PFSK-1 (cell line): ENCODE results near the gene TDRD3.

Experiments
- FOXP2 ChIP-seq: optimal IDR thresholded peaks from 2 replicates; pipeline ENCODE3; 2011; ENCODE audit warnings: borderline replicate concordance, control low read depth, inconsistent platforms; ENCODE audit not compliant: insufficient read depth; ENCODE audit errors: extremely low read length, extremely low read depth
- POLR2AphosphoS5 ChIP-seq: IDR thresholded peaks from 2 replicates; pipeline ENCODE4 v1.6.1; 2012; ENCODE audit warnings: low read depth, mild to moderate bottlenecking, control low read depth, low read length, moderate library complexity
- REST ChIP-seq, 2 experiments: IDR thresholded peaks; 2 replicates each; pipeline versions ENCODE4 v1.6.1 to v1.8.0; 2011 to 2012; ENCODE audit warnings: low read depth in 2 of 2, low read length in 2 of 2, control low read depth in 1 of 2, inconsistent platforms in 1 of 2, mild to moderate bottlenecking in 1 of 2, moderate library complexity in 1 of 2; ENCODE audit not compliant: insufficient read depth in 1 of 2
- SIN3A ChIP-seq: IDR thresholded peaks from 2 replicates; pipeline ENCODE4 v1.6.1; 2012; ENCODE audit warnings: mild to moderate bottlenecking, low read length, moderate library complexity, borderline replicate concordance; ENCODE audit not compliant: insufficient read depth
- TAF1 ChIP-seq: IDR thresholded peaks from 2 replicates; pipeline ENCODE4 v1.6.1; 2012; ENCODE audit warnings: low read length, control low read depth, borderline replicate concordance; ENCODE audit not compliant: insufficient read depth

- no peak for TF ChIP-seq TAF1
- TF ChIP-seq FOXP2 = no peak
- no peak for TF ChIP-seq SIN3A
- TF ChIP-seq REST (IDR thresholded peaks at IDR 0.05; ENCODE audit: insufficient read depth in 1 of 2, low read depth in 2 of 2, low read length in 2 of 2) = no peak
- TF ChIP-seq POLR2AphosphoS5 = no peak
Observed at GRCh38 chr13:60577761-60578160, 180.7 kb downstream of the TDRD3 start.
